GM23338 (cell line): ENCODE data around the gene TBC1D9. TPM values are rescaled to one million over a fixed set of nuclear protein-coding genes. Genes with fewer than 3 reads are reported as not detected.

Experiments used
- ATAC-seq: fragments of 200-7000 bp; cut with Tn5 transposase; 3 replicates; pipeline ENCODE4 v1.9.1; 2020
- DNase-seq: peaks from one replicate; pipeline ENCODE4 v3.0.0-alpha.2; 2015; ENCODE audit warnings: low spot score
- H2AFZ ChIP-seq: fragments of 200-600 bp; sonication (generic); 2 replicates; pipeline ENCODE4 v1.8.0; 2016; ENCODE audit warnings: antibody characterized with exemption, mild to moderate bottlenecking, moderate library complexity
- H3F3A ChIP-seq: fragments of 200-600 bp; sonication (generic); replicated peaks from 2 replicates; pipeline ENCODE4 v1.8.0; 2017; ENCODE audit warnings: antibody characterized with exemption, mixed run types, low read depth
- H3K27ac ChIP-seq: fragments of 200-600 bp; sonication (generic); 2 replicates; pipeline ENCODE4 v1.6.1; 2016; ENCODE audit warnings: low read depth
- H3K27me3 ChIP-seq: fragments of 200-600 bp; sonication (generic); 2 replicates; pipeline ENCODE4 v1.8.0; 2016; ENCODE audit warnings: mild to moderate bottlenecking, mixed run types, moderate library complexity; ENCODE audit not compliant: insufficient read depth
- H3K36me3 ChIP-seq: fragments of 200-600 bp; sonication (generic); 2 replicates; pipeline ENCODE4 v1.8.0; 2016; ENCODE audit warnings: mild to moderate bottlenecking; ENCODE audit not compliant: insufficient read depth
- H3K4me1 ChIP-seq: fragments of 200-600 bp; sonication (generic); 2 replicates; pipeline ENCODE4 v1.8.0; 2016; ENCODE audit warnings: mild to moderate bottlenecking, moderate library complexity; ENCODE audit not compliant: insufficient read depth
- H3K4me2 ChIP-seq: fragments of 200-600 bp; sonication (generic); 2 replicates; pipeline ENCODE4 v1.7.1; 2017; ENCODE audit warnings: mixed run types
- H3K4me3 ChIP-seq: fragments of 200-600 bp; sonication (generic); 2 replicates; pipeline ENCODE4 v1.6.1; 2016; ENCODE audit warnings: mixed run types
- H3K79me2 ChIP-seq: fragments of 200-600 bp; sonication (generic); replicated peaks from 2 replicates; pipeline ENCODE4 v1.8.0; 2017; ENCODE audit warnings: mild to moderate bottlenecking; ENCODE audit not compliant: insufficient read depth
- H3K9me2 ChIP-seq: fragments of 200-600 bp; sonication (generic); 2 replicates; pipeline ENCODE4 v1.8.0; 2017; ENCODE audit not compliant: insufficient read depth
- H4K20me1 ChIP-seq: fragments of 200-600 bp; sonication (generic); replicated peaks from 2 replicates; pipeline ENCODE4 v1.8.0; 2017; ENCODE audit warnings: mild to moderate bottlenecking; ENCODE audit not compliant: insufficient read depth
- H3K27ac Mint-ChIP-seq: 2 replicates; pipeline ENCODE4 v1.8.0; 2020; ENCODE audit warnings: inconsistent platforms, mild to moderate bottlenecking, moderate library complexity, mixed read lengths
- H3K27me3 Mint-ChIP-seq: 3 replicates; pipeline ENCODE4 v1.8.0; 2022; ENCODE audit warnings: low read depth, mild to moderate bottlenecking, moderate library complexity, mixed read lengths, inconsistent platforms; ENCODE audit not compliant: insufficient read depth, poor library complexity
- H3K36me3 Mint-ChIP-seq: 3 replicates; pipeline ENCODE4 v1.8.0; 2021; ENCODE audit warnings: low read depth, mild to moderate bottlenecking, inconsistent platforms, moderate library complexity, mixed read lengths
- H3K4me1 Mint-ChIP-seq: 3 replicates; pipeline ENCODE4 v1.8.0; 2020; ENCODE audit warnings: mild to moderate bottlenecking, inconsistent platforms, mixed read lengths
- H3K4me3 Mint-ChIP-seq: 3 replicates; pipeline ENCODE4 v1.8.0; 2021; ENCODE audit warnings: moderate library complexity, mild to moderate bottlenecking, inconsistent platforms, mixed read lengths
- H3K9me3 Mint-ChIP-seq: 3 replicates; pipeline ENCODE4 v1.8.0; 2020; ENCODE audit warnings: moderate library complexity, mild to moderate bottlenecking, inconsistent platforms, mixed read lengths
- CREB1 ChIP-seq: fragments of 250-450 bp; sonication (Bioruptor Pico); IDR thresholded peaks from 2 replicates; pipeline ENCODE4 v1.5.0; 2020; ENCODE audit warnings: low read depth, mild to moderate bottlenecking, moderate library complexity
- EZH2 ChIP-seq: fragments of 200-600 bp; sonication (generic); IDR thresholded peaks from one replicate; pipeline ENCODE4 v1.8.0; 2017; ENCODE audit warnings: antibody characterized with exemption, mild to moderate bottlenecking, low read depth; ENCODE audit not compliant: unreplicated experiment
- EZH2phosphoT487 ChIP-seq: fragments of 200-600 bp; sonication (generic); IDR thresholded peaks from one replicate; pipeline ENCODE4 v1.8.1; 2018; ENCODE audit warnings: antibody characterized with exemption; ENCODE audit not compliant: unreplicated experiment
- JUNB ChIP-seq: IDR thresholded peaks from one replicate; pipeline ENCODE4 v1.6.1; 2016; ENCODE audit warnings: antibody characterized with exemption; ENCODE audit not compliant: unreplicated experiment
- NANOG ChIP-seq: IDR thresholded peaks from 2 replicates; pipeline ENCODE4 v1.6.1; 2016; ENCODE audit warnings: antibody characterized with exemption, borderline replicate concordance
- POLR2AphosphoS5 ChIP-seq: IDR thresholded peaks from 2 replicates; pipeline ENCODE4 v1.6.1; 2016; ENCODE audit warnings: antibody characterized with exemption, low read depth
- STAT1 ChIP-seq: IDR thresholded peaks from one replicate; pipeline ENCODE4 v1.6.1; 2016; ENCODE audit warnings: antibody characterized with exemption; ENCODE audit not compliant: unreplicated experiment
- ZNF114 ChIP-seq: fragments of 250-450 bp; sonication (Bioruptor Pico); IDR thresholded peaks from 2 replicates; pipeline ENCODE4 v1.5.0; 2020; ENCODE audit warnings: mild to moderate bottlenecking, moderate library complexity
- ZNF331 ChIP-seq: fragments of 250-450 bp; sonication (Bioruptor Pico); IDR thresholded peaks from 2 replicates; pipeline ENCODE4 v1.5.0; 2020; ENCODE audit warnings: low read depth, mild to moderate bottlenecking, moderate library complexity
- polyA plus RNA-seq: library from polyadenylated mRNA; unstranded; fragments of >200 nt; fragmentation: Nextera tagmentation; extraction: Ambion mirVana; gene quantifications from 2 replicates; pipeline ENCODE4 v1.2.1, GENCODE V29; 2016
- total RNA-seq: library from RNA; depleted of rRNA; stranded (reverse); fragments of >200 nt; shearing (Covaris generic); gene quantifications from 2 replicates; pipeline ENCODE4 v1.2.3, GENCODE V29; 2014
- TF ChIP-seq, protein P1 (sequence below): IDR thresholded peaks from 2 replicates; pipeline ENCODE4 v1.6.1; 2016; ENCODE audit warnings: antibody characterized with exemption
- TF ChIP-seq, protein P2 (sequence below), 2 experiments: fragments of 200-600 bp in 1 of 2; sonication (generic) in 1 of 2; conservative IDR thresholded peaks; 2 replicates each; pipeline versions ENCODE4 v1.5.1 to v1.6.1; 2016 to 2017; ENCODE audit warnings: antibody characterized with exemption in 2 of 2, low read depth in 2 of 2, mild to moderate bottlenecking in 2 of 2, moderate library complexity in 1 of 2
- TF ChIP-seq, protein P3 (sequence below): fragments of 250-450 bp; sonication (Bioruptor Pico); IDR thresholded peaks from 2 replicates; pipeline ENCODE4 v1.5.0; 2020; ENCODE audit warnings: mild to moderate bottlenecking, moderate library complexity
- TF ChIP-seq, protein P4 (sequence below): IDR thresholded peaks from one replicate; pipeline ENCODE4 v1.6.1; 2018; ENCODE audit warnings: antibody characterized with exemption; ENCODE audit not compliant: unreplicated experiment

The TBC1D9 gene
- total and polyA plus RNA-seq, 2 experiments from 2014 or later = 0.03 to 0.56 TPM

DNA sequence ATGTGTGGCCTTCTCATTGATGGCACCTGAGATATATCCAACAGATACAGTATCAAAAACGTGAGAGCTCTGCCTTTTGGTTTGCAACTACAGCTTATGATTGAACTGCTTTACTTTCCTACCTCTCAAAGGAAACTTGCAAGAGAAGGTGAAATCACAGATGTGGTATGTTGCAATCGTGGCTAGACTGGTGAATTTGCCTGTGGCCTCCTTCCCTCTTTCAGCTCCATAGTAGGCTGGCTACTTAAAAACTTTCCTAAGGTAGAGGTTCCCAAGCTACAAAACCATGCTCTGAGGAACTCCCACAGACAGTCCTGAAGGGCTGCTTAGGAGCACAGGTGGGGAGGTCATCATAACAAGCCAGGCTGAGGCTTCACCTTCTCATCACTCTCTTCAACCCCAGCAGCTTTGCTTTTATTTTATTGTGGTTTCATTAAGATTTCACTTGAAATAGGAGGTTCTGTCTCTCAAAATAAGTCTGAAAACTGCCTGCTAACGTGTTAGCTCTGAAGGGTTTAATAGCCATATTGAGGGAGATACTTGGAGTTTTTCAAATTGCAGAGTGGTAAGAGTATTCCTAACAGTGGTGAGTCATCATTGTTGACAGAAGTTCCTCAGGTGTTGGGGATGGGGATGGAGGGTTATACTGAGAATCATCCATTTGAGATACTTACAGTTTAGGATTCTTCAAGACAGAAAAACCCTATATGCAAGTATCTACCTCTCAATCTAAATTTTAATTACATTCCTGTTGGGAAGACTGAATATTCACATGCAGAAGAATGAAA, 93.9 kb downstream of the TBC1D9 start:
- H3K36me3 Mint-ChIP-seq = no peaks in the 10 kb centered on the region
- Histone ChIP-seq H3F3A (no peaks in the 10 kb centered on the region), H3K4me3 (no peak overlapping the region), H3K79me2 (no peaks in the 10 kb centered on the region), H3K27ac (no peak overlapping the region), H4K20me1 (no peaks in the 10 kb centered on the region), H3K36me3 (no peaks in the 10 kb centered on the region), H3K27me3 (no peaks in the 10 kb centered on the region), H3K4me2 (no peak overlapping the region), H3K4me1 (peaks cover 4% of the 10 kb centered on the region; the same call in 1 of the 2 replicates), H2AFZ (0 out of 2 replicates have a peak overlapping the region, but pooled peaks have one; percentile 43), H3K9me2 (no peaks in the 10 kb centered on the region; the same call in 1 of the 2 replicates)
- peak overlapping the region; percentile 74 for H3K27ac Mint-ChIP-seq
- ATAC-seq (no peak), DNase-seq (no peak)
- TF ChIP-seq, protein P1, sequence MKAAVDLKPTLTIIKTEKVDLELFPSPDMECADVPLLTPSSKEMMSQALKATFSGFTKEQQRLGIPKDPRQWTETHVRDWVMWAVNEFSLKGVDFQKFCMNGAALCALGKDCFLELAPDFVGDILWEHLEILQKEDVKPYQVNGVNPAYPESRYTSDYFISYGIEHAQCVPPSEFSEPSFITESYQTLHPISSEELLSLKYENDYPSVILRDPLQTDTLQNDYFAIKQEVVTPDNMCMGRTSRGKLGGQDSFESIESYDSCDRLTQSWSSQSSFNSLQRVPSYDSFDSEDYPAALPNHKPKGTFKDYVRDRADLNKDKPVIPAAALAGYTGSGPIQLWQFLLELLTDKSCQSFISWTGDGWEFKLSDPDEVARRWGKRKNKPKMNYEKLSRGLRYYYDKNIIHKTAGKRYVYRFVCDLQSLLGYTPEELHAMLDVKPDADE = no peak
- no peak for TF ChIP-seq NANOG
- TF ChIP-seq, protein P2, sequence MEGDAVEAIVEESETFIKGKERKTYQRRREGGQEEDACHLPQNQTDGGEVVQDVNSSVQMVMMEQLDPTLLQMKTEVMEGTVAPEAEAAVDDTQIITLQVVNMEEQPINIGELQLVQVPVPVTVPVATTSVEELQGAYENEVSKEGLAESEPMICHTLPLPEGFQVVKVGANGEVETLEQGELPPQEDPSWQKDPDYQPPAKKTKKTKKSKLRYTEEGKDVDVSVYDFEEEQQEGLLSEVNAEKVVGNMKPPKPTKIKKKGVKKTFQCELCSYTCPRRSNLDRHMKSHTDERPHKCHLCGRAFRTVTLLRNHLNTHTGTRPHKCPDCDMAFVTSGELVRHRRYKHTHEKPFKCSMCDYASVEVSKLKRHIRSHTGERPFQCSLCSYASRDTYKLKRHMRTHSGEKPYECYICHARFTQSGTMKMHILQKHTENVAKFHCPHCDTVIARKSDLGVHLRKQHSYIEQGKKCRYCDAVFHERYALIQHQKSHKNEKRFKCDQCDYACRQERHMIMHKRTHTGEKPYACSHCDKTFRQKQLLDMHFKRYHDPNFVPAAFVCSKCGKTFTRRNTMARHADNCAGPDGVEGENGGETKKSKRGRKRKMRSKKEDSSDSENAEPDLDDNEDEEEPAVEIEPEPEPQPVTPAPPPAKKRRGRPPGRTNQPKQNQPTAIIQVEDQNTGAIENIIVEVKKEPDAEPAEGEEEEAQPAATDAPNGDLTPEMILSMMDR (conservative IDR thresholded peaks at IDR 0.05; ENCODE audit: low read depth in 2 of 2) = no peak
- no peak for TF ChIP-seq CREB1
- TF ChIP-seq EZH2 = no peak
- no peak for TF ChIP-seq ZNF331
- no peak for TF ChIP-seq ZNF114 (CRISPR knock-in tag)
- TF ChIP-seq, protein P3, sequence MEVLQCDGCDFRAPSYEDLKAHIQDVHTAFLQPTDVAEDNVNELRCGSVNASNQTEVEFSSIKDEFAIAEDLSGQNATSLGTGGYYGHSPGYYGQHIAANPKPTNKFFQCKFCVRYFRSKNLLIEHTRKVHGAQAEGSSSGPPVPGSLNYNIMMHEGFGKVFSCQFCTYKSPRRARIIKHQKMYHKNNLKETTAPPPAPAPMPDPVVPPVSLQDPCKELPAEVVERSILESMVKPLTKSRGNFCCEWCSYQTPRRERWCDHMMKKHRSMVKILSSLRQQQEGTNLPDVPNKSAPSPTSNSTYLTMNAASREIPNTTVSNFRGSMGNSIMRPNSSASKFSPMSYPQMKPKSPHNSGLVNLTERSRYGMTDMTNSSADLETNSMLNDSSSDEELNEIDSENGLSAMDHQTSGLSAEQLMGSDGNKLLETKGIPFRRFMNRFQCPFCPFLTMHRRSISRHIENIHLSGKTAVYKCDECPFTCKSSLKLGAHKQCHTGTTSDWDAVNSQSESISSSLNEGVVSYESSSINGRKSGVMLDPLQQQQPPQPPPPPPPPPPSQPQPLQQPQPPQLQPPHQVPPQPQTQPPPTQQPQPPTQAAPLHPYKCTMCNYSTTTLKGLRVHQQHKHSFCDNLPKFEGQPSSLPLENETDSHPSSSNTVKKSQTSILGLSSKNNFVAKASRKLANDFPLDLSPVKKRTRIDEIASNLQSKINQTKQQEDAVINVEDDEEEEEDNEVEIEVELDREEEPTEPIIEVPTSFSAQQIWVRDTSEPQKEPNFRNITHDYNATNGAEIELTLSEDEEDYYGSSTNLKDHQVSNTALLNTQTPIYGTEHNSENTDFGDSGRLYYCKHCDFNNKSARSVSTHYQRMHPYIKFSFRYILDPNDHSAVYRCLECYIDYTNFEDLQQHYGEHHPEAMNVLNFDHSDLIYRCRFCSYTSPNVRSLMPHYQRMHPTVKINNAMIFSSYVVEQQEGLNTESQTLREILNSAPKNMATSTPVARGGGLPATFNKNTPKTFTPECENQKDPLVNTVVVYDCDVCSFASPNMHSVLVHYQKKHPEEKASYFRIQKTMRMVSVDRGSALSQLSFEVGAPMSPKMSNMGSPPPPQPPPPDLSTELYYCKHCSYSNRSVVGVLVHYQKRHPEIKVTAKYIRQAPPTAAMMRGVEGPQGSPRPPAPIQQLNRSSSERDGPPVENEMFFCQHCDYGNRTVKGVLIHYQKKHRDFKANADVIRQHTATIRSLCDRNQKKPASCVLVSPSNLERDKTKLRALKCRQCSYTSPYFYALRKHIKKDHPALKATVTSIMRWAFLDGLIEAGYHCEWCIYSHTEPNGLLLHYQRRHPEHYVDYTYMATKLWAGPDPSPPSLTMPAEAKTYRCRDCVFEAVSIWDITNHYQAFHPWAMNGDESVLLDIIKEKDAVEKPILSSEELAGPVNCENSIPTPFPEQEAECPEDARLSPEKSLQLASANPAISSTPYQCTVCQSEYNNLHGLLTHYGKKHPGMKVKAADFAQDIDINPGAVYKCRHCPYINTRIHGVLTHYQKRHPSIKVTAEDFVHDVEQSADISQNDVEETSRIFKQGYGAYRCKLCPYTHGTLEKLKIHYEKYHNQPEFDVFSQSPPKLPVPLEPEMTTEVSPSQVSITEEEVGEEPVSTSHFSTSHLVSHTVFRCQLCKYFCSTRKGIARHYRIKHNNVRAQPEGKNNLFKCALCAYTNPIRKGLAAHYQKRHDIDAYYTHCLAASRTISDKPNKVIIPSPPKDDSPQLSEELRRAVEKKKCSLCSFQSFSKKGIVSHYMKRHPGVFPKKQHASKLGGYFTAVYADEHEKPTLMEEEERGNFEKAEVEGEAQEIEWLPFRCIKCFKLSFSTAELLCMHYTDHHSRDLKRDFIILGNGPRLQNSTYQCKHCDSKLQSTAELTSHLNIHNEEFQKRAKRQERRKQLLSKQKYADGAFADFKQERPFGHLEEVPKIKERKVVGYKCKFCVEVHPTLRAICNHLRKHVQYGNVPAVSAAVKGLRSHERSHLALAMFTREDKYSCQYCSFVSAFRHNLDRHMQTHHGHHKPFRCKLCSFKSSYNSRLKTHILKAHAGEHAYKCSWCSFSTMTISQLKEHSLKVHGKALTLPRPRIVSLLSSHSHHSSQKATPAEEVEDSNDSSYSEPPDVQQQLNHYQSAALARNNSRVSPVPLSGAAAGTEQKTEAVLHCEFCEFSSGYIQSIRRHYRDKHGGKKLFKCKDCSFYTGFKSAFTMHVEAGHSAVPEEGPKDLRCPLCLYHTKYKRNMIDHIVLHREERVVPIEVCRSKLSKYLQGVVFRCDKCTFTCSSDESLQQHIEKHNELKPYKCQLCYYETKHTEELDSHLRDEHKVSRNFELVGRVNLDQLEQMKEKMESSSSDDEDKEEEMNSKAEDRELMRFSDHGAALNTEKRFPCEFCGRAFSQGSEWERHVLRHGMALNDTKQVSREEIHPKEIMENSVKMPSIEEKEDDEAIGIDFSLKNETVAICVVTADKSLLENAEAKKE (CRISPR knock-in tag) = no peak
- no peak for TF ChIP-seq JUNB
- no peak for TF ChIP-seq EZH2phosphoT487
- TF ChIP-seq POLR2AphosphoS5 = no peak
- no peak for TF ChIP-seq STAT1
- TF ChIP-seq, protein P4, sequence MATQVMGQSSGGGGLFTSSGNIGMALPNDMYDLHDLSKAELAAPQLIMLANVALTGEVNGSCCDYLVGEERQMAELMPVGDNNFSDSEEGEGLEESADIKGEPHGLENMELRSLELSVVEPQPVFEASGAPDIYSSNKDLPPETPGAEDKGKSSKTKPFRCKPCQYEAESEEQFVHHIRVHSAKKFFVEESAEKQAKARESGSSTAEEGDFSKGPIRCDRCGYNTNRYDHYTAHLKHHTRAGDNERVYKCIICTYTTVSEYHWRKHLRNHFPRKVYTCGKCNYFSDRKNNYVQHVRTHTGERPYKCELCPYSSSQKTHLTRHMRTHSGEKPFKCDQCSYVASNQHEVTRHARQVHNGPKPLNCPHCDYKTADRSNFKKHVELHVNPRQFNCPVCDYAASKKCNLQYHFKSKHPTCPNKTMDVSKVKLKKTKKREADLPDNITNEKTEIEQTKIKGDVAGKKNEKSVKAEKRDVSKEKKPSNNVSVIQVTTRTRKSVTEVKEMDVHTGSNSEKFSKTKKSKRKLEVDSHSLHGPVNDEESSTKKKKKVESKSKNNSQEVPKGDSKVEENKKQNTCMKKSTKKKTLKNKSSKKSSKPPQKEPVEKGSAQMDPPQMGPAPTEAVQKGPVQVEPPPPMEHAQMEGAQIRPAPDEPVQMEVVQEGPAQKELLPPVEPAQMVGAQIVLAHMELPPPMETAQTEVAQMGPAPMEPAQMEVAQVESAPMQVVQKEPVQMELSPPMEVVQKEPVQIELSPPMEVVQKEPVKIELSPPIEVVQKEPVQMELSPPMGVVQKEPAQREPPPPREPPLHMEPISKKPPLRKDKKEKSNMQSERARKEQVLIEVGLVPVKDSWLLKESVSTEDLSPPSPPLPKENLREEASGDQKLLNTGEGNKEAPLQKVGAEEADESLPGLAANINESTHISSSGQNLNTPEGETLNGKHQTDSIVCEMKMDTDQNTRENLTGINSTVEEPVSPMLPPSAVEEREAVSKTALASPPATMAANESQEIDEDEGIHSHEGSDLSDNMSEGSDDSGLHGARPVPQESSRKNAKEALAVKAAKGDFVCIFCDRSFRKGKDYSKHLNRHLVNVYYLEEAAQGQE = no peak
- H3K9me3 Mint-ChIP-seq = no peaks in the 10 kb centered on the region
- H3K27me3 Mint-ChIP-seq = no peaks in the 10 kb centered on the region
- peaks cover 7% of the 10 kb centered on the region; the same call in 2 of the 3 replicates for H3K4me1 Mint-ChIP-seq
- no peak overlapping the region for H3K4me3 Mint-ChIP-seq
